Stimulated activated CD4-positive, alpha-beta T cell treated with anti-CD3 and anti-CD28 coated beads, Interleukin-15, amount 100 ng/mL, for 1 hour (primary cell): ENCODE data around the gene CCNL2.
"Not testable (repeated sequence)": the region's sequence is repeated elsewhere in the genome, so short reads cannot be mapped to it uniquely, and the experiment has no call there.

Source experiments
- DNase-seq, 2 donors: peaks; one replicate each; pipeline ENCODE4 v3.0.0-alpha.2; 2020; ENCODE audit warnings: low read depth in 1 of 2, low spot score in 1 of 2

Gene CCNL2

GRCh38 chr1:1373815-1374588 lies 25.1 kb downstream of the CCNL2 start:
- DNase-seq: no peak

DNA sequence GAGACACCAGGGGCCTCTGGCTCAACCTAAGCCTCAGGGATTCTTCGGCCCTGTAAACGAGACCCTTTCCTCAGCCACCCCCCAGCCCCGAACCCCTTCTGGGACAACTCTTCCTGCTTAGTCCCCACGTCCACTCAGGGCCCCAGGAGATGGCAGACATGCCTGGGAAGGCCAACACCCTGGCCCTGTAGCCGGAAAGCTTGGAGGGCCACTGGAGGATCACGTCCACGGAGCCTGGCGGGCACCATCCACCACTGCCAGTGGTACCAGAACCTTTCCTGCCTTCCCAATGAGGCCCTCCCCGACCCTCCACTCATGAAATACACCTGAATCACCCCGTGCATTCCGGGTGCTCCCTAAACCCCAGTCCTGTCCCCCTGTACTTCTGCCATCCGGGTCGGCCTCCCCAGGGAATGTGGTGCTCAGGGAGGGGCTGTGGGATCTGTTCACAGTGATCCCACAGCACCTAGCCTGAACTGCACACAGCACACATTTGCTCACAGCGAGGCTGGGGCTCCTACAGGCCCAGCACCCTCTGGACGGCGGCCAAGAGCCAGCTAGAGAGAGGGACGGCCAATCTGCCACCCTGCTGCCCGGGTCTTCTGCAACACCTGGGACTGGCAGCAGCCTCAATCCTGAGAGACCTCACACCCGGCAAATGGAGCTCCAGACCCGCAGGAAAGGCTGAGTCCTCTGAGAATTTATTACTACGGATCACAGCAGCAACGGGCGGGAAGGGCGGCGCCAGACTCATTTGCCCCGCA lies 25.9 kb downstream of the CCNL2 start:
- DNase-seq: no peak

DNA sequence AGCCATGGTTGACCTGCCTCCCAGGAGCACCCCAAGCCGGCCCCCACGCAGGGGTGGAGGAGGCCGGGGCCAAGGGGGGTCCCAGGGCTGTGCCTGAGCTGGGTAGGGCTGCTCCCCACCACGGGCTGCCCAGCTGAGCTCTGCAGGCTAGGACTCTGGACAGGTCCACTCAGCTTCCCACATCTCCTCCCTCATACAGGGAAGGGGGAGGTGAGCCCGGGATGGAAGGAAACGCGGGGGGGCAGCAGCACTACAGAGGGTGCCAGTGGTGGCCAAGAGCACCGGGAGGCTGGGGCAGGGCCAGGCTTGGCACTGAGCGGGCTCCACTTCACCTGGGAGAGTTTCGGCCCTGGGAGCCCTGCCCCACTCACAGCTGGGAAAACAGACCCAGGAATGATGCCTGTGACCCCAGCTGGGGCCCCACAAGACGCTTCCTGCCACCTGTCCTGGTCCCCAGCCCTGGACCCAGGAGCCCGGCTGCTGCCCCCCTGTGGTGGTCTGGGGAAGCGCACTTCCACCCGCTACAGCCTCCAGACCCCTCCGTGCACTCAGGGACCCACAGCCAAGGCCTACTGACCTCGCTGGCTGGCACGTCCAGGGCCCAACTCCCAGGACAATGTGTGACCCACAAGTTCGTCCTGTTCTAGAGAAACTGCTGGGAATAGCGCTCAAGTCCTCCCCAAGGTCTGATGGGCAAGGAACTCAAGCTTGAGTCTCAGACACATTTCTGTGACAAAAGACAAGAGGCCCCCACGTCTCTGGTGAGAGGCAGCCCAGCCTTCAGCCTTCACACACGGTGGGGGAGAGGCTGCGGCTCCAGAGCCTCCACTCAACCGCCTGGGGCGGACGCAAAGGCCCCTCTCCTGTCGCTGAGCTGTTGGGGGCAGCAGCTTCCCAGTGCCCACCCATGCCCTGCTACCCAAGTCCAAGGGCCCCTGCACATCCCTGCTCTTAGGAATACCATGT lies 27.1 kb downstream of the CCNL2 start:
- peak; percentile 61 to 73 for DNase-seq

GRCh38 chr1:1371364-1371745 lies 27.8 kb downstream of the CCNL2 start:
- peak in 1 of 2 donors; percentile 23 for DNase-seq

DNA sequence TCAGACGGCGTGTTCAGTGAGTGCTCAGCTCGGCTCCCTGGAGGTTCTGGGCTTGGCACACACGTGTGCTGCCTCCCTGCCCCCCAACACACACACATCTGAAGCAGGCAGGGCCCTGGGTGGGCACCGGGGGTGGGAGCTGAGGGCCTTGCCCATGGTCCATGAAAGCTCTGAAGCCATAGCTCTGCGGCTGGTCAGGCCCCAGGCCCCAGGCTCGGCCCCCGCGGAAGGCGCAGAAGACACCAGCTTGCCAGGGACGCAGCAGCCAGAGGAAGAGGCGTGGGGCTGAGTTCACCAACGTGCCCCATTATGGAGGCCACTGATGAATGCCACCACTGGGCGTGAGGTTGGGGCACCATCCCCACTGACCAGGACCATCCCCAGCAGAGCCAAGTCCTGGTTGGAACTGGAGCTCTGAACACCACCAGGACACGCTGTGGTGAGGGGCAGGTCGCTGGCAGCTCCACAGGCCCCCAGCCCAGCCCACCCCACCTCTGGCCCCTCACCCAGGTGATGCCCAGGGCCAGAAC lies 28.3 kb downstream of the CCNL2 start:
- DNase-seq: no peak

- DNase-seq: not testable (repeated sequence)
These were observed 29.0 kb downstream of the CCNL2 start for GRCh38 chr1:1370094-1370493.

DNA sequence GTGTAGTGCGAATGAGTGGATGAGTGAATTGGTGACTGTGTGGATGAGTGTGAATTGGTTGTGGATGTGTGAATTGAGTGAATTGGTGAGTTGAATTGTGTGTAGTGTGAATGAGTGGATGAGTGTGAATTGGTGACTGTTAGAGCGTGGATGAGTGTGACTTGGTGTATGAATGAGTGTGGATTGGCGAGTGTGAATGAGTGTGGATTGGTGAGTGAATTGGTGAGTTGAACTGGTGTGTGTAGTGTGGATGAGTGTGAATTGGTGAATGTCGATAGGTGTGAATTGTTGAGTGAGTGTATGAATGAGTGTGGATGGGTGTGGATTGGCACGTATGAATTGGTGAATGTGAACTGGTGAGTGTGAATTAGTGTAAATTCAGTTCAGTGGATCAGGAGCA lies 31.8 kb downstream of the CCNL2 start:
- DNase-seq: no peak

- DNase-seq: no peak
These were observed 32.5 kb downstream of the CCNL2 start for GRCh38 chr1:1366699-1367066.

DNA sequence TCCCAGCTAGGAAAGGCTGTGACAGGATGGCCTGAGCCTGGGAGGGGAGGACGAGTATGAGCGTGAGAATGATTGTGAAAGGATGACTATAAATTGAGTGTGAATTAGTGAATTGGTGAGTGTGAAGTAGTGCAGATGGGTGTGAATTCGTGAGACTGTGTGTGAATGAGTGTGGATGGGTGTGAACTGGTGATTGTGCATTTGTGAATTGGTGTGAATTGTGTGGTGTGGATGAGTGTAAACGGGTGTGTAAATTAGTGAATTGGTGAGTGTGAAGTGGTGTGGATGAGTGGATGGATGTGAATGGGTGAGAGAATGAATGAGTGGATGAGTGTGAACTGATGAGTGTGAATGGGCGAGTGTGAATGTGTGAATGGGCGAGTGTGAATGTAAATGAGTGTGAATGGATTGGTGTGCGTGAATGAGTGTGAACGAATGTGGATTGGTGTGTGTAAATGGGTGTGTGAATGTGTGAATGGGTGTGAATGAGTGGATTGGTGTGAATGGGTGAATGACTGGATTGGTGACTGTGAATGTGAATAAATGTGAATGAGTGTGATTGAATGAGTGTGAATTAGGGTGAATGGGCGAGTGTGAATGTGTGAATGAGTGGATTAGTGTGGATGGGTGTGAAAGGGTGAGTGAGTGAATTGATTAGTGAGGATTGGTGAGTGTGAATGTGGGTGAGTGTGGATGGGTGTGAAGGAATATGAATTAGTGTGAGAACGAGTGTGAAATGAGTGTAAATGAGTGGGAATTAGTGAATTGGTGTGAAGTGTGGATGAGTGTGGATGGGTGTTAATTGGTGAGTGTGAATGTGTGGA lies 33.0 kb downstream of the CCNL2 start:
- no peak for DNase-seq

DNA sequence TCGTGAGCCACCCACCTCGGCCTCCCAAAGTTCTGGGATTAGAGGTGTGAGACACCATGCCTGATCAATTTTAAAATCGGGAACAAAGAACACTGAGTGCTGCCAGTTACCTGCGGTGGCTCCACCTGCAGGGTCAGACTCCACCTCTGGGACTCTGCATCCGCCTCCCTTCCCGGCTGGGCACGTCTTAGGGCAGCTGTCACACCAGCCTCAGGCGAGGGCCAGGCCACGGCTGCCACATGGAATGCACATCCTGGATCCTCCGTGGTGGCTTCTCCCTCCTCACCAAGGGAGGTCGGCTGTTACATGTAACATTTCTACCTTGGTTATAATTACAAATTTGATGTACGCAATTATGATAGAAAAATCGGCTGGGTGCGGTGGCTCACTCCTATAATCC lies 34.9 kb downstream of the CCNL2 start:
- no peak for DNase-seq

DNA sequence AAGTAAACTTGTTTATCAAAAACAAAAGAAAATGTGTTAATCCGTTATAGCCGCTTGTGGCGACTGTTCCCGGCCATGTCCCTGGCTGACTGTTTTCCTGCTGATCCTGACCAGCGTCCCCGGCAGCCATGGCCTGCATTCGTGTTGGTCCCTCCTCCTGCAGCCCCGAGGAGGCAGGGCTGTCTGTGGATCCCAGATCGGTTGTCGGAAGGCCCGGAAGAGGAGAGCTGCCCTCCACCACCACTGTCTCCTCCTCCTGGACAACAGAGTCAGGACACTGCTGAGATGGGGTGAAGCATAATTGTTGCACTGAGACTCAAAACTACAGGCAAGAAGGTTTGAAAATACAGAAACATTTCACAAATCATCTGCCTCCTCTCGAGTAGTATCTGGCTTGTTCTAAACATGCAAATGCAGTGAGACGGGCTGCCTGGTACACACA lies 37.1 kb downstream of the CCNL2 start:
- no peak for DNase-seq

DNA sequence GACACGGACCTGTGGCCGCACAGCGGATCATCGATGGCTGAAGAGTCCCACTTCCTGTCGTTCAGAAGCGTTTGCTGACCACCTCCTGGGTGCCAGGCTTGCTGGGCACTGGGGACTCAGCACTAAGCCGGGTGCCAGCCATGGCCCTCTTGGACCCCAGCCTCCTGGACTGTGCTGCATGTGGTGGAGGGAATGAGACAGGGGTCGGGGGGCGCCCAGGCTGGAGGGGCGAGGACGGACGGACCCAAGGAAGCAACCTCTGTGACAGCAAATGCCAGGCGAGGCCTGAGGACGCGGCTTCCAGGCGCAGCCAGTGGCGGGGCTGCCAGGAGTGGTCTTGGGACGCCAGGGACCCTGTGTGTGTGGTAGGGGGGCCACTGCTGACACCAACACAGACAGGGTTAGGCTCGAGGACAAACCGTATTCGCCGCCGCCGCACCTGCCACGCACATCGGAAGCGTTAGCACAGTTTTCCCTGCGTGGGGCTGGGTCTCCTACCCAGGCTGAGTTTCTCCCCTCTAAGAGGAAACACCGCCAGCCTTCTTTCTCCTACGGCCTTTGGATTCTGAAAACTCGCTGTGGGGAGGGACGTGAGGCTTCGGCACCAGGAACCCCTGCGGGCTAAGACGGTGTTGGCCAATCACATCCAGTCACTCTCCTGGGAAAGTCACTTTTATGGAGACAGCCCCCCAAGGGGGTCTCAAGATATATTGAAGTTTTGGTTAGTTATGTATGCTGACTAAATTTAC lies 37.7 kb downstream of the CCNL2 start:
- DNase-seq: no peak

GRCh38 chr1:1360506-1361169 lies 38.5 kb downstream of the CCNL2 start:
- no peak for DNase-seq

DNA sequence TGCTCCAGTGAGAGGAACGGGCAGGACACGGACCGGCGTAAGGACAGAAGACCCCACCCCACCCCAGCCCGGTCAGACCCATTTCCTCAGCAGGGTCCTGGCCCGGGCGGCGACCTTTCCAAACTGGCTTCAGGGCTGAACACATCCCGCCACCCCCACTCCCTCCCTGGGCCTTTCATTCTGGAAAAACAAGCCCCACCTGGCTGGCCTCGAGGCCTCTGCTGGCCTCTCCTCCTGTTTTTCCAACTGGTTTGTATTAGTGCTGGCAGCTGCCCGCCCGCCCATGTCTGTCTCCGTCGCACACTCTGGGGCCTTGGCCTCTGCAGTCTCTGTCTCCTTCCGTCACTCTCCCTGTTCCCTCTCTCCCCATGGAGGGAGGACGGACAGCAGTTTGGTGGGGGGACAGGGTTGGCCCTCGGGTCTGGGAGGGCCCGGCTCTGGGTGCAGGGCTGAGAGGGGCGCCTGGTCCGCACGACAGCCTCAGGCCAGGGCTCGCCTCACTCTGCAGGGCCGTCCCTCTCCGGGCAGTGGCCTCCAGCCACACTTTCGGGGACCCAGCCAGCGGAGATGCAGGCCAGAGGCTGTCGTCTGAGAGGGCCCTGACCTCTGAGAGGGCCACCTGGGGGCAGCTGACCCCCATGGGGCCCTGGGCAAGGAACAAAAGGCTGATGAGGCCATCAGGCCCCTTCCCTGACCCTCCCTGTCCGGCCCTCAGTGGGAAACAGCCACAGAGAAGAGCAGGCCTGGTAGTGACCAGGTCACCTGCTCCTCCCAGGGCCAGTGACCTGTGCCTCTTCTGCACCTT lies 39.3 kb downstream of the CCNL2 start:
- no peak for DNase-seq

DNA sequence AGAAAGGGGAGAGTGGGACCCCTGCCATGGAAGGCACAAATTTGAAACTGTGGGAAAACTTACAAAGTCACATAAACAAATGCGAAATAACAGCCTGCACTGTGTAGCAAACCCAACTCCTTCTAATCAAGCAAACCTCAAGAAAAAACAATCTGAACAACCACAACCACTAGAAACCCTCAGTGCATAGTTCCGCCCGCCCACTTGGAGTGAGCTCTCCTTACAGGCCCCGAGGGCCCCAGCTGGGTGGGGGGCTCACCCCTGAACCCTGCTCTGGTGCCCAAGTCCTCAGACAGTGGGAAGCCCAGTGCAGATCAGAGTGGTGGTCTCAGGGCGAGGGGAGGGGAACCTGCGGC lies 39.8 kb downstream of the CCNL2 start:
- DNase-seq: no peak

- DNase-seq: no peak
These were observed 40.5 kb downstream of the CCNL2 start, which contains the start of gene MXRA8 for GRCh38 chr1:1358433-1359271. Gene MXRA8, minus strand, starts transcription at chr1:1358555. Its CDS starts 51 bp downstream, at chr1:1358504.

DNA sequence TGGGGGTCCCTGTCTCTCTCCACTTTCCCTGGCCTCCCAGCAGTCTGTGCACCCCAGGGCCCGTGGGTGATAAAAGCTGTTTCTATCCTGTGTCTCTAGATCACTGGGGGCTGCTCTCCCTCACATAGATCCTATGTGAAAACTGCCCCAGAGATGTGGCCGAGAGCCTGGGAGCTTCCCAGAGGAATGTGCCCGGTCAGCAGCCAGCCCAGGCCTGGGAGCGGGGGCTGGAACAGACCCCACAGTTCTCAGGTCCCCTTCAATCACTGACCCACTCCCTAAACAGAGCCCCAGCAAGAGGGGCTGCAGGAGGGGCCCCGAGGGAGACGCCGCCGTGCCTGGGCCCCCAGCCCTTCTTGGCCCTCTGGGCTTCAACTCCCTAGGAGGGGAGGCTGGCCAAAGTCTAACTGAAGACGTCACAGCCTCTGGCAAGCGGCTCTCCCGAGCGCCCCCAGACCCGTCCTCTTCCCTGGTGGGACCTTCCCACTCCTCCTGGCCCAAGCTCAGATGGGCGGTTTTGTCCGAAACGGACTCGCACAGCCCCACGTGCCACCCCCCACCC lies 41.2 kb downstream of the CCNL2 start:
- no peak for DNase-seq
